ENCODE measurements around the gene ACTG1. TPM values are rescaled to one million over a fixed set of nuclear protein-coding genes. Genes with fewer than 3 reads are reported as not detected.
A peak's percentile ranks its signal among the peaks of the same experiment; 100 is the strongest.

Gene ACTG1
- total and polyA plus RNA-seq, 2 donors (not counting 1 experiment from before 2014, with no cell fraction given), result 803 to 1,677 TPM

- Histone ChIP-seq H3K4me3 (ENCODE audit: control extremely low read depth in 1 of 5, extremely low read depth in 1 of 5, insufficient read depth in 1 of 5, low read depth in 2 of 5, low read length in 4 of 5) (peak overlapping the region in 2 of 5 experiments; percentile 11 to 58), H3K4me2 (replicated peaks; ENCODE audit: low read depth, low read length, poor library complexity, severe bottlenecking) (peak overlapping the region; percentile 100), H3K36me3 (replicated peaks in 1 of 2; ENCODE audit: control extremely low read depth in 1 of 2, control insufficient read depth in 1 of 2, extremely low read depth in 1 of 2, insufficient read depth in 2 of 2, low read length in 1 of 2) (no peaks in the 10 kb centered on the region), H3K4me1 (ENCODE audit: control insufficient read depth in 2 of 2, insufficient read depth in 2 of 2, low read length in 2 of 2) (peaks cover 38 to 40% of the 10 kb centered on the region in 2 donors), H3K9ac (ENCODE audit: low read length) (peak overlapping the region; percentile 42), H3K27ac (ENCODE audit: low read length in 2 of 2) (no peak overlapping the region), H3K9me3 (ENCODE audit: control extremely low read depth in 1 of 3, control insufficient read depth in 2 of 3, insufficient read depth in 1 of 3, low read length in 2 of 3) (peaks cover 0 to 17% (median 0%) of the 10 kb centered on the region in 3 donors), H2AFZ (ENCODE audit: insufficient read depth, low read depth, low read length, poor library complexity, severe bottlenecking) (peak overlapping the region; percentile 58), H4K20me1 (ENCODE audit: control insufficient read depth, insufficient read depth, low read length, poor library complexity, severe bottlenecking) (no peaks in the 10 kb centered on the region), H3K79me2 (ENCODE audit: control insufficient read depth, insufficient read depth, low read length) (no peaks in the 10 kb centered on the region), H3K27me3 (replicated peaks in 1 of 4; ENCODE audit: control extremely low read depth in 1 of 4, control insufficient read depth in 3 of 4, insufficient read depth in 4 of 4, low read length in 3 of 4) (peaks cover 0 to 24% (median 12%) of the 10 kb centered on the region in 4 experiments)
- Mint-ChIP-seq H3K4me3 (peak overlapping the region; percentile 40), H3K9me3 (ENCODE audit: insufficient read depth) (no peaks in the 10 kb centered on the region), H3K4me1 (peaks cover 21% of the 10 kb centered on the region), H3K27me3 (peaks cover 7% of the 10 kb centered on the region), H3K27ac (peak overlapping the region; percentile 2)
- POLR2A ChIA-PET, result no interaction called here
- ATAC-seq (ENCODE audit: low read depth) (no peak), DNase-seq (no peak)
- CTCF ChIA-PET, result interaction anchor here (1.4 kb wide), 1 partner anchor 121 kb away, joined by 3 read pairs; no protein-coding TSS in a partner anchor
- intact Hi-C loops (cut with micrococcal nuclease), result loop anchor here (10.0 kb wide), 1 partner anchor 124 kb away; no protein-coding TSS in a partner anchor
- TF ChIP-seq EZH2 (IDR thresholded peaks at IDR 0.05; ENCODE audit: borderline replicate concordance, insufficient read depth, low read depth, low read length, poor library complexity, severe bottlenecking) (no peak), CTCF (IDR thresholded peaks at IDR 0.05) (no peak)
- 86% methylated on average over 17 of the region's 21 CpGs for WGBS (ENCODE audit: insufficient coverage)
These were observed 32.2 kb downstream of the ACTG1 start for GRCh38 chr17:81480140-81481072.

Measured in B cell (primary cell).